Putamen (tissue), 1 donor: ENCODE data around the gene SFXN4.
"Not testable (repeated sequence)": the region's sequence is repeated elsewhere in the genome, so short reads cannot be mapped to it uniquely, and the experiment has no call there.

ENCODE experiments used
- DNase-seq: peaks from one replicate; pipeline ENCODE4 v3.0.0-alpha.2; 2016; ENCODE audit warnings: low spot score

The SFXN4 gene

GRCh38 chr10:119190353-119190752 lies 24.8 kb upstream of the SFXN4 start:
- no peak for DNase-seq

DNA sequence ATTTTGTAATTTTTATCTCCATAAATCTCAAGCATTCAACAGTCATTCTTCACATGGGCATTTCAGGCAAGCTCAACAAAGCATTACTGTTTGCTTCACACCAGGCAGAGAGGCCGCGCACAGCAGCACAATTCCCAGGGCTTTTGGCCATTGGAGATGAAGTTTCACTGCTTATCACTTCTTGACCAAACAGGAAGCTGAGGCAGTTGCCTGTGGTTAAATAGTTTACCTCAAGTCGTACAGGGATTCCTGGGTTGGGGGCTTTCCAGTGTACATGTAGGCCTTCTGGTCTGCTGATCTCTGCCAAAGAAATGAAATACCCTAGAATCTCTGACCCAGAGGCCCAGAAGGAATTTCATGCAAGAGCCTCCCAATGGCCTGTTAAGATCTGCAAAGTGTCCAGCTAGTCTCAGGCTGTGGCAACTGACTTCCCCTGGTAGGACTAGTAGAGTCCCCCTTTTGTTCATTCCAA lies 24.3 kb upstream of the SFXN4 start:
- DNase-seq, result peak; percentile 47

DNA sequence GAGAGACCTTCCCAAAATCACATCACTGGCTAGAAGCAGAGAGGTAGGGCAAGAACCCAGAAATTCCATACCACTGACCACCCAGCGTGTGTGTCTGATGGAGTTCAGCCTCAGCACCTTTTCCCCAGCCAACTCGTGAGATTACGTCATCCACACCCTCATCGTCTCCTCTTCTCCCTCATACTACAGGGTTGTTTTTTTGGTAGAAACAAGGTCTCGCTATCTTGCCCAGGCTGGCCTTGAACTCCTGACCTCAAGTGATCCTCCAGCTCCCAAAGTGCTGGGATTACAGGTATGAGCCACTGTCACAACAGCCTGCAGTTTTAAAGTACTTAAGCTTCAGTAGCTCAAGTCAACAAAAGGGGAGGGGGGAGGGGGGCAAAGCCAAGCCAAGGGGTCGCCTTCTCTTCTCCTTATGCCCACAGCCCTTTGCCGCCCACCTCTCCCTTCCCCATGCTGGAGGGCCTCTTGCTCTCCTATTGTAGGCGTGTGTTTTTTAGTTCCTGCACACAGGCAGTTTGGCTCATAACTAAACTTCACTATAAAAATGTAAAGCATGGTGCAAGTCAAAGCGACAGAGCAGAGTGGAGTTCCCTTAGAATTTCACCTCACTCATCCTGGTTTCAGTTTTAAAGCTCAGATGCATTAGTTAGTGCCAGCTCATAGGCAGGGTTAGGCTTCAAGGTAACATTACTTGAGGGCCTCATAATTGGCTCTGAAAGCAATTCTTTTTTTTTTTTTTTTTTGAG lies 18.3 kb upstream of the SFXN4 start:
- no peak for DNase-seq

DNA sequence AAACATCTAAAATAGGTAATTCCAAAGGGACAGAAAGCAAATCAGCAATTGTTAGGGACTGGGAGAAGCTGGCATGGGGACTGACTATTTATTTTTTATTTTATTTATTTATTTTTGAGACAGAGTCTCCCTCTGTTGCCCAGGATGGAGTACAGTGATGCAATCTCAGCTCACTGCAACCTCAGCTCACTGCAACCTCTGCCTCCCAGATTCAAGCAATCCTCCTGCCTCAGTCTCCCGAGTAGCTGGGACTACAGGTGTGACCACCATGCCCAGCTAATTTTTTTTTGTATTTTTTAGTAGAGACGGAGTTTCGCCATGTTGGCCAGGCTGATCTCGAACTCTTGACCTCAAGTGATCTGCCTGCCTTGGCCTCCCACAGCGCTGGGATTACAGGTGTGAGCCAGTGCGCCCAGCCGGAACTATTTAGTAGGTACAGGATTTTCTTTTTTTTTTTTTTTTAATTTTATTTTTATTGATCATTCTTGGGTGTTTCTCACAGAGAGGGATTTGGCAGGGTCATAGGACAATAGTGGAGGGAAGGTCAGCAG lies 15.4 kb upstream of the SFXN4 start:
- DNase-seq, result not testable (repeated sequence)

GRCh38 chr10:119178372-119179119 lies 13.0 kb upstream of the SFXN4 start, which contains the start of gene PRDX3:
Gene PRDX3, minus strand, starts transcription at chr10:119178812. Its CDS starts 22 bp downstream, at chr10:119178790.
- DNase-seq, result peak; percentile 92

DNA sequence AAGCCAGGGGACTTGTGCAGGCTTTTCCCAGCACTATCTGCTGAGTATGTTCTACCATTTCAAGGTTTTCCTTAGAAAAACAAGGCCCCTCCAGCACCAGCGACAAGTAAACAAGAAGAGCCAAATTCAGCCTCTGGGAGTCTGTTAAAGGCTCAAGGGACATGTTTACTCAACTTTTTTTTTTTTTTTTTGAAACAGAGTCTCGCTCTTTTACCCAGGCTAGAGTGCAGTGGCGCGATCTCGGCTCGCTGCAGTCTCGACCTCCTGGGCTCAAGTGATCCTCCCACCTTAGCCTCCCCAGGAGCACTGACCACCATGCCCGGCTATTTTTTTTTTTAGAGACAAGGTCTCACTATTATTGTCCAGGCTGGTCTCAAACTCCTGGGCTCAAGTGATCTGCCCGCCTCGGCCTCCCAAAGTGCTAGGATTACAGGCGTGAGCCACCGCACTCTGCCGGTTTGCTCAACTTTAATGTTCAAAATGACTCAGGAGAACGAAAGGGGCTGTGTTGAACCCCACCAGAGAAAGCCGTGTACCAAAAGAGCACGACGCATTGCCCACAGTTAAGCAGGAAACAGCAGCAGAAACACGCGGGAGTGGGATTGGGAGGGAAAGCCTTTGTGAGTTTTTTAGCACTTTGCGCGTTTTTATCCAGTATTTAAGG lies 12.3 kb upstream of the SFXN4 start:
- DNase-seq, result no peak

GRCh38 chr10:119176166-119176565 lies 10.7 kb upstream of the SFXN4 start:
- DNase-seq, result no peak

GRCh38 chr10:119174109-119174508 lies 8.6 kb upstream of the SFXN4 start:
- no peak for DNase-seq

DNA sequence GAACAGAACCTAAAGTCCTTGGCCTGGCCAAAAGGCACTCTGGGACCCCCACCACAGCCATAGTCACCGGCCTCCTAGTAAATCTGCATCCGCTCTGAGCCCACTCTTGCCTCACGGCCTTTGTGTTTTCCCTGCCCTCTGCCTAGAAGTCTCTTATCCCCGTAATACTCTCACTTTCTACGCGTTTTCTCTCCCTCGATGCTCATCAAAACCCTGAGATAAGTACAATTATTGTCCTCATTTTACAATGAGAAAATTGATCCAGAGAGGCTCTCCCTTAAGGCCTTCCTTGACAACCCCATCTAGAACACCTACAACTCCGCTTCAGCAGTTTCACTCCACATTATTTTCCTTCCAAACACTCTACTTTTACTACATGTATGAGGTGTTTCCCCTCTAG lies 1.5 kb upstream of the SFXN4 start:
- DNase-seq, result no peak

DNA sequence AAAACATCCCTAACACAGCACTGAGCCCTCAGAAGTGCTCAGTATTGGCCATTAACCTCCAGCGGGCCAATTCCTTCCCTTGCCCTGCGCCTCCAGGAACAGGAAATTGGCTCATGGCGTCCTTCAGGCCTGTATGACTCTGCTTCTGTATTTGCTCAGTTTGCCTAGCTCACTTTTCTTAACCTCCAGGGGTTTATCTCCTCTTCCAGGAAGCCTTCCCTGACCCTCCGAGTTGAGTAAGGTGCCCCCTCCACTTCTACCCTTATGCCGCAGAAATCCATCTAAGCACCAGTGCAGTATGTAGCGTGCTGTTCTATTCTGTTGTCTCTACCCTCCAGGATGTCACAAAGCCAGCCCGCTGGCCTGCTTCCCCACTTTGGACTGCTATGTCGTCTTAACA lies 1.1 kb upstream of the SFXN4 start:
- no peak for DNase-seq

GRCh38 chr10:119166118-119166500 lies 595 bp upstream of the SFXN4 start:
- no peak for DNase-seq

- DNase-seq, result no peak
Measured at GRCh38 chr10:119162452-119163092, 2.9 kb downstream of the SFXN4 start.

DNA sequence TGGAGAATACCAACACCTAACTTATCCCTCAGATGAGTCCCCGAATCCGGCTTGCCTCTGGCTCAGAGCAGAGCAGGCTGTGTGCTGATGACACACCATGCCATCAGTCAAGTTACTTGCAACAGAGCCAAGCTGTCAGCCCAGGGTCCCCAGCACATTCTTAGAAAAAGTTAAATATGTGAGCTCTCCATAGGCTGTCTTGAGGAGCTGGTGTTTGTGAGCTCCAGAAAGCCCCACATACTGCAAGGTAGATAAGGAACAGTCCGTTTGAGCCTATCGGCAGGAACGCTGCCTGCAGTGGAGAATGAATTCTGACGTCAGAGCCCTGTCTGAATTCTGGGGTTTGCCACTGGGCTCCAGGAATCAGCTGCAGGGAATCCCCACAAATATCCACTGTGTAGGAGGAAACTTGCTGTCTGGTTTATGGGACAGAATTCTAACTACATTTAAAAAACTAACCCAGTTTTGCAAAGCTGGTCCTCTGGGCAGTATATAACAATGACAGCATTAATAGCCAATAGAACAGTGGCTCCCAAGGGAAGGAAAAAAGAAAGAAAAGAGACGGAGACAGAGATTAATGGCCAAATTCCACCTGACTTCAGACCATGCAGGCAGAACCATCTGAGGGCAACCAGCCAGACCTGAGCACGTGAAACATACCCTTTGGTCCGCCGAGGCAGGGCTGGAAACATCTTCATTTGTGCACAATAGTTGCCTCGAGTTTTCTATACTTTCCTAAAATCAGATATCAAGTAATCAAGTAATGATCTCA lies 3.6 kb downstream of the SFXN4 start:
- DNase-seq, result no peak

- no peak for DNase-seq
Measured at GRCh38 chr10:119159332-119159731, 6.2 kb downstream of the SFXN4 start.

DNA sequence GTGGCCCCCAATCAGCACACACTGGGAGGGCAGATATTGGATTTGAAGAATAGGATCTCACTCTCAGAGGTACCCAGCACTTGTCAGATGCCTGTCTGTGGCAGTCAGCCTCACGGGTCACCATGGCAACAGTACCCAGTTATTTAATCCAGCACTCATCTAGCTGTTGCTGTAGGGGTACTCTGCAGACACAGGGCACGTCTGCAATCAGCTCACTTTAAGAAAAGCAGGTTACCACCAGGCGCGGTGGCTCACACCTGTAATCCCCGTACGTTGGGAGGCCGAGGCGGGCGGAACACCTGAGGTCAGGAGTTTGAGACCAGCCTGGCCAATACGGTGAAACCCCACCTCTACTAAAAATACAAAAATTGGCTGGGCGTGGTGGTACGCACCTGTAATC lies 11.9 kb downstream of the SFXN4 start:
- no peak for DNase-seq

- no peak for DNase-seq
Measured at GRCh38 chr10:119153041-119153440, 12.5 kb downstream of the SFXN4 start.

- not testable (repeated sequence) for DNase-seq
Measured at GRCh38 chr10:119151601-119152000, 13.9 kb downstream of the SFXN4 start.

GRCh38 chr10:119149729-119150128 lies 15.8 kb downstream of the SFXN4 start:
- no peak for DNase-seq

DNA sequence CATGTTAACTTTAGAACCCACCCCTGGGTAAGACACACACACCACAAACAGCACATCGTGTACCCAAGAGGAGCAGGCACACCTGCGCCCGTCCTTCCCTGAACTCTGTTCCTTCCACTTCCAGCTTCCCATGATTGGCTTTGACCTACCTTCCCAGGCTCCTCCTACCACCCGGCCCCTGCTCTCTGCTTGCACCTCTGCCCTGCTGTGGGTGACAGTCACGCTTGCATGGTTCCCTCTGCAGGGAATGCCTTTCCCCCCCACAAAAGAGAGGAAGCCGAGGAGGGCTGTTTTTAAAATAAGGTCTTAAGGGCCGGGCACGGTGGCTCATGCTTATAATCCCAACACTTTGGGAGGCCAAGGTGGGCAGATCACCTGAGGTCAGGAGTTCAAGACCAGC lies 16.4 kb downstream of the SFXN4 start:
- no peak for DNase-seq

DNA sequence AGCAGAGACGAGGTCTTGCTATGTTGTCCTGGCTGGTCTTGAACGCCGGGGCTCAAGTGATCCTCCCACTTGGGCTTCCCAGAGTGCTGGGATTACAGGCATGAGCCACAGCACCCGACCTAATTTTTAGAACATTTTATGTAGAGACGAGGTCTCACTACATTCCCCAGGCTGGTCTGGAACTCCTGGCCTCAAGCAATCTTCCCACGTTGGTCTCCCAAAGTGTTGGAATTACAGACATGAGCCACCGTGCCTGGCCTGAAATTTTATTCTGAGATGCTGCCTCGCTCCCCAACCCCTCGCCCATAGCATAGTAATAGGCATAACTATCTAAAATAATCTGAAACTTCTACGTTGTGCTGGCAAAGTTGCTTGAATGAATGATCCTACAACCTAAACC lies 21.9 kb downstream of the SFXN4 start:
- DNase-seq, result no peak

- no peak for DNase-seq
Measured at GRCh38 chr10:119140603-119141245, 24.8 kb downstream of the SFXN4 start.
